Keratinocyte (primary cell): ENCODE data around the gene CA5A. TPM values are rescaled to one million over a fixed set of nuclear protein-coding genes. Genes with fewer than 3 reads are reported as not detected.

ENCODE experiments used
- DNase-seq: peaks from one replicate; pipeline ENCODE4 v3.0.0-alpha.2; 2011; ENCODE audit warnings: low read depth, missing footprints, low spot score
- FAIRE-seq: peaks from 2 replicates; lab custom pipeline; 2011; peaks lifted over from hg19 to GRCh38; lab: Jason Lieb, UNC
- H2AFZ ChIP-seq: 2 replicates; pipeline ENCODE4 v1.6.0; 2012; ENCODE audit warnings: low read length, control low read depth, inconsistent platforms; ENCODE audit not compliant: control insufficient read depth
- H3K27ac ChIP-seq: 2 replicates; pipeline ENCODE4 v1.5.1; 2011; ENCODE audit warnings: low read length; ENCODE audit not compliant: control insufficient read depth, insufficient read depth
- H3K27me3 ChIP-seq: 3 replicates; pipeline ENCODE4 v1.6.0; 2011; ENCODE audit warnings: low read length; ENCODE audit not compliant: control insufficient read depth, insufficient read depth; ENCODE audit errors: extremely low read depth
- H3K36me3 ChIP-seq, 2 experiments: 2 replicates in 1 of 2; 3 replicates in 1 of 2; pipeline ENCODE4 v1.5.1; 2011; ENCODE audit warnings: low read length in 2 of 2, mild to moderate bottlenecking in 1 of 2; ENCODE audit not compliant: control insufficient read depth in 2 of 2, insufficient read depth in 2 of 2; ENCODE audit errors: extremely low read depth in 1 of 2
- H3K4me1 ChIP-seq: 3 replicates; pipeline ENCODE4 v1.5.1; 2011; ENCODE audit warnings: low read length; ENCODE audit not compliant: control insufficient read depth, insufficient read depth; ENCODE audit errors: extremely low read depth
- H3K4me2 ChIP-seq: 3 replicates; pipeline ENCODE4 v1.6.0; 2011; ENCODE audit warnings: low read depth, low read length; ENCODE audit not compliant: control insufficient read depth, insufficient read depth; ENCODE audit errors: extremely low read depth
- H3K4me3 ChIP-seq, 3 experiments: fragments of 200-600 bp in 1 of 3; sonication (generic) in 1 of 3; 2 replicates in 2 of 3; 3 replicates in 1 of 3; pipeline ENCODE4 v1.5.1; 2011 to 2016; ENCODE audit warnings: low read length in 3 of 3, mild to moderate bottlenecking in 3 of 3, control low read depth in 2 of 3, inconsistent platforms in 1 of 3, low read depth in 1 of 3, mixed read lengths in 1 of 3, mixed run types in 1 of 3, moderate library complexity in 1 of 3; ENCODE audit not compliant: control insufficient read depth in 2 of 3, insufficient read depth in 2 of 3; ENCODE audit errors: extremely low read depth in 1 of 3
- H3K79me2 ChIP-seq: 2 replicates; pipeline ENCODE4 v1.6.0; 2012; ENCODE audit warnings: low read length; ENCODE audit not compliant: control insufficient read depth, insufficient read depth
- H3K9ac ChIP-seq: 3 replicates; pipeline ENCODE4 v1.6.0; 2011; ENCODE audit warnings: low read length; ENCODE audit not compliant: control insufficient read depth, insufficient read depth; ENCODE audit errors: extremely low read depth
- H3K9me1 ChIP-seq: 3 replicates; pipeline ENCODE4 v1.6.0; 2011; ENCODE audit warnings: low read length; ENCODE audit not compliant: control insufficient read depth, insufficient read depth; ENCODE audit errors: extremely low read depth
- H3K9me3 ChIP-seq: 2 replicates; pipeline ENCODE4 v1.5.1; 2012; ENCODE audit warnings: low read depth, low read length; ENCODE audit not compliant: control insufficient read depth
- H4K20me1 ChIP-seq: 3 replicates; pipeline ENCODE4 v1.6.0; 2011; ENCODE audit warnings: low read length; ENCODE audit not compliant: control insufficient read depth, insufficient read depth; ENCODE audit errors: extremely low read depth
- EZH2 ChIP-seq: IDR thresholded peaks from one replicate; pipeline ENCODE4 v1.6.1; 2012; ENCODE audit warnings: inconsistent platforms, mild to moderate bottlenecking, low read length, moderate library complexity
- dilution Hi-C: fragments of 300-500 bp; cut with MboI; formaldehyde crosslinking; loops from one replicate; pipeline ENCODE4 v1.7.0; 2020; ENCODE audit warnings: low sequenced_read_pairs; ENCODE audit not compliant: extremely low pct_ligation_motif_present
- polyA plus RNA-seq, 5 experiments: library from polyadenylated mRNA; depleted of rRNA in 3 of 5; stranded (reverse) in 3 of 5; stranded (forward) in 1 of 5; unstranded in 1 of 5; fragments of >200 nt; gene quantifications; 1 replicate in 1 of 5; 2 replicates in 3 of 5; 3 replicates in 1 of 5; pipeline versions ENCODE4 v1.2.1 to v1.2.3, GENCODE V29; 2011 to 2012; ENCODE audit warnings: missing spikeins in 2 of 5, low read depth in 1 of 5, low replicate concordance in 1 of 5
- small RNA-seq, 3 experiments: library from RNA; depleted of rRNA; stranded (forward); fragments of <200 nt; gene quantifications; one replicate each; pipeline ENCODE3, GENCODE V24; 2012; ENCODE audit warnings: low read depth in 3 of 3, low replicate concordance in 1 of 3; ENCODE audit not compliant: insufficient read length in 3 of 3
- TF ChIP-seq, protein P1 (sequence below), 3 experiments: IDR thresholded peaks in 1 of 3; conservative IDR thresholded peaks in 1 of 3; optimal IDR thresholded peaks in 1 of 3; 2 replicates in 2 of 3; 3 replicates in 1 of 3; pipeline versions ENCODE3 to v1.5.1; 2011; ENCODE audit warnings: low read length in 3 of 3, mild to moderate bottlenecking in 3 of 3, moderate library complexity in 2 of 3, control low read depth in 1 of 3, inconsistent platforms in 1 of 3; ENCODE audit not compliant: insufficient read depth in 2 of 3; ENCODE audit errors: extremely low read depth in 1 of 3

Gene CA5A
- polyA plus RNA-seq, 1 donor (not counting 4 experiments of a cell fraction or from before 2014, with no cell fraction given): not detected

DNA sequence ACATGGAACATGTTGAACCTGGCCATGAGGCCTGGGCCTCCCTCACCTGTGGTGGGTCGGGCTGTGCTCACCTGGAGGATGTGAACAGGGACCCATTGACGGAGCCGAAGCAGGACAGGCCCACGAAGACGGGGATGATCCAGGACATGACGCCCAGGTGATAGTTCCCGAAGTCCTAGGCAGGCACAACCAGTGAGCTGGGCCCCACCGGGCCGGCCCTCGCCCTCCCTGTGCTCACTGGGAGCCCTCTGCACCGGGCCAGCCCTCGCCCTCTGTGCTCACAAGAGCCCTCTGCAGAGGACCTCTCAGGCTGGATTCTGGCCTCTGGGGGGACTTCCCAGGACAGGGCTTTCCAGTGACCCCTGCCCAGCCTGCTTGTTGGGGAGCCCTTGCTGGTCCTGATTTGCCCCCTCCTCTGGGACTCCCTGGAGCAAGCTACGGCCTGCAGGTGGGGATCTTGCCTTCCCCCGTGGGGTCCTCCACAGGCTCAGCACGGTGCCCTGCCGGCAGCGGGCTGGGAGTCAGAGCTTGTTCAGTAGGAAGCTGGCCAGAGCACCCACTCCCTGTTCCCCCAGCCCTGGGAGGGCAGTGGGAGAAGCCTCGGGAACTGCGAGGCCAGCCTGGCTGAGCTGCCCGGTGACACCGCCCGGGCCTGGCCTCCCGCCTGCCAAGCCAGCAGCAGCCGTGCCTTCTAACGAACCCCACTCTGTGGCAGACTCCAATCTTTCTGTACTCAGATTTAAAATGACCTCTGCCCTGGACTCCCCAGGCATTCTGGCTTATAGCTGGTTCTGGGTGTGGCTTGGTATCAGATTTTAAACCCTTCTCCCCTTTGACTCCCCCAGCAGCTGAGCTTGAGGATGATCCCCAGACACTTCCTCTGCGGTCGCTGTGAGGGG is 97.4 kb downstream of the CA5A start:
- no peaks in the 10 kb centered on the region for H3K9me3 ChIP-seq
- H3K4me1 ChIP-seq: peaks cover 12% of the 10 kb centered on the region
- no peak for DNase-seq
- H3K4me3 ChIP-seq: no peak overlapping the region
- TF ChIP-seq, protein P1, sequence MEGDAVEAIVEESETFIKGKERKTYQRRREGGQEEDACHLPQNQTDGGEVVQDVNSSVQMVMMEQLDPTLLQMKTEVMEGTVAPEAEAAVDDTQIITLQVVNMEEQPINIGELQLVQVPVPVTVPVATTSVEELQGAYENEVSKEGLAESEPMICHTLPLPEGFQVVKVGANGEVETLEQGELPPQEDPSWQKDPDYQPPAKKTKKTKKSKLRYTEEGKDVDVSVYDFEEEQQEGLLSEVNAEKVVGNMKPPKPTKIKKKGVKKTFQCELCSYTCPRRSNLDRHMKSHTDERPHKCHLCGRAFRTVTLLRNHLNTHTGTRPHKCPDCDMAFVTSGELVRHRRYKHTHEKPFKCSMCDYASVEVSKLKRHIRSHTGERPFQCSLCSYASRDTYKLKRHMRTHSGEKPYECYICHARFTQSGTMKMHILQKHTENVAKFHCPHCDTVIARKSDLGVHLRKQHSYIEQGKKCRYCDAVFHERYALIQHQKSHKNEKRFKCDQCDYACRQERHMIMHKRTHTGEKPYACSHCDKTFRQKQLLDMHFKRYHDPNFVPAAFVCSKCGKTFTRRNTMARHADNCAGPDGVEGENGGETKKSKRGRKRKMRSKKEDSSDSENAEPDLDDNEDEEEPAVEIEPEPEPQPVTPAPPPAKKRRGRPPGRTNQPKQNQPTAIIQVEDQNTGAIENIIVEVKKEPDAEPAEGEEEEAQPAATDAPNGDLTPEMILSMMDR (optimal IDR thresholded peaks at IDR 0.05 in 1 of 3, IDR thresholded peaks at IDR 0.05 in 1 of 3, conservative IDR thresholded peaks at IDR 0.05 in 1 of 3; ENCODE audit: extremely low read depth in 1 of 3, insufficient read depth in 2 of 3, low read length in 3 of 3): no peak
- no peak for TF ChIP-seq EZH2
- FAIRE-seq: no peak
- dilution Hi-C loops: no loop called here
- no peaks in the 10 kb centered on the region for H3K27me3 ChIP-seq
- peaks cover 3% of the 10 kb centered on the region for H3K9me1 ChIP-seq
- H3K79me2 ChIP-seq: peaks cover 49% of the 10 kb centered on the region
- H3K9ac ChIP-seq: no peak overlapping the region
- no peak overlapping the region for H3K27ac ChIP-seq
- peaks cover 76 to 85% of the 10 kb centered on the region in 2 experiments for H3K36me3 ChIP-seq
- peaks cover 19% of the 10 kb centered on the region for H4K20me1 ChIP-seq
- no peak overlapping the region for H3K4me2 ChIP-seq
- no peak overlapping the region for H2AFZ ChIP-seq

Small RNA genes within 50 kb of the gene (small RNA-seq; reads per million reads assigned to genes)
- gene AC127455.1: 0 reads per million in 3 experiments

Other genes starting within 250 kb of the CA5A start
- gene KLHDC4, start 170.5 kb downstream of the CA5A start, polyA plus RNA-seq: 13.4 to 15.3 TPM (median 13.4 TPM) in 3 replicates
- 110 to 326 TPM (median 114 TPM) in 3 replicates for gene SLC7A5, start 67.0 kb downstream of the CA5A start, polyA plus RNA-seq
- 10.0 to 12.9 TPM (median 10.8 TPM) in 3 replicates for gene BANP, start 14.9 kb upstream of the CA5A start, polyA plus RNA-seq